A549 treated with AZD9567 at 1 μM for 4 hours (cell line): ENCODE results near the gene FGF12. TPM values are rescaled to one million over a fixed set of nuclear protein-coding genes. Genes with fewer than 3 reads are reported as not detected.

Experiments
- total RNA-seq: library from RNA; stranded (reverse); fragments of 200-300 nt; extraction: Qiagen RNA extraction; gene quantifications from 5 replicates; pipeline ENCODE4 v1.2.3, GENCODE V29; 2022; ENCODE audit not compliant: insufficient read depth

FGF12 gene
- total RNA-seq: 0.52 to 0.94 TPM (median 0.83 TPM) in 4 of 5 replicates, not detected in the other

GRCh38 chr3:192727032-192727847, at the start of gene FGF12:
TSS of gene FGF12 (minus strand) at chr3:192727541.

Other genes with a start within 250 kb of the FGF12 start
- 4.0 to 4.8 TPM (median 4.4 TPM) in 5 replicates for gene MB21D2, start 190.3 kb upstream of the FGF12 start, total RNA-seq